Endothelial cell of umbilical vein (primary cell): ENCODE data around the gene CA4. TPM values are rescaled to one million over a fixed set of nuclear protein-coding genes. Genes with fewer than 3 reads are reported as not detected.

ENCODE experiments used
- BruUV-seq: library from RNA; stranded (reverse); fragments of 400-500 nt; replicated peaks from 2 replicates; lab custom pipeline; 2021; lab: Mats Ljungman, UMichigan
- CTCF ChIA-PET: fragments of 300-600, 350-600 bp; sonication (Branson Sonifier 250); formaldehyde crosslinking; loops from one replicate; lab custom pipeline; 2021; ENCODE audit warnings: antibody characterized with exemption, inconsistent platforms; lab: Charles Lee
- POLR2A ChIA-PET: fragments of 300-600, 350-600 bp; sonication (Branson Sonifier 250); formaldehyde crosslinking; loops from one replicate; lab custom pipeline; 2021; ENCODE audit warnings: antibody characterized with exemption, inconsistent platforms; lab: Charles Lee
- DNase-seq: peaks from one replicate; pipeline ENCODE4 v3.0.0-alpha.2; 2011; ENCODE audit warnings: low read depth, low spot score
- FAIRE-seq: peaks from 2 replicates; lab custom pipeline; 2011; peaks lifted over from hg19 to GRCh38; lab: Jason Lieb, UNC
- H2AFZ ChIP-seq: 2 replicates; pipeline ENCODE4 v1.6.0; 2012; ENCODE audit warnings: low read depth, low read length, control low read depth, inconsistent platforms
- H3K27ac ChIP-seq: 2 replicates; pipeline ENCODE4 v1.5.1; 2011; ENCODE audit warnings: low read depth, mild to moderate bottlenecking, control low read depth, low read length, moderate library complexity; ENCODE audit not compliant: insufficient read depth
- H3K27me3 ChIP-seq, 2 experiments: 2 replicates each; pipeline versions ENCODE4 v1.6.0 to v1.6.1; 2011; ENCODE audit warnings: low read length in 2 of 2, mixed read lengths in 1 of 2; ENCODE audit not compliant: control insufficient read depth in 2 of 2, insufficient read depth in 2 of 2
- H3K36me3 ChIP-seq, 2 experiments: 2 replicates in 1 of 2; 3 replicates in 1 of 2; pipeline ENCODE4 v1.5.1; 2011; ENCODE audit warnings: low read length in 2 of 2, mild to moderate bottlenecking in 1 of 2, moderate library complexity in 1 of 2; ENCODE audit not compliant: control insufficient read depth in 2 of 2, insufficient read depth in 2 of 2; ENCODE audit errors: extremely low read depth in 1 of 2
- H3K4me1 ChIP-seq: 3 replicates; pipeline ENCODE4 v1.5.1; 2011; ENCODE audit warnings: mild to moderate bottlenecking, low read length; ENCODE audit not compliant: control insufficient read depth, insufficient read depth; ENCODE audit errors: extremely low read depth
- H3K4me2 ChIP-seq: 2 replicates; pipeline ENCODE4 v1.6.1; 2011; ENCODE audit warnings: low read length, control low read depth, mixed read lengths; ENCODE audit not compliant: insufficient read depth
- H3K4me3 ChIP-seq, 3 experiments: fragments of 200-600 bp in 1 of 3; sonication (generic), shearing (Covaris generic) in 1 of 3; replicated peaks in 1 of 3; 2 replicates each; pipeline ENCODE4 v1.5.1; 2011 to 2016; ENCODE audit warnings: control low read depth in 3 of 3, low read length in 3 of 3, mild to moderate bottlenecking in 2 of 3, inconsistent platforms in 1 of 3, low read depth in 1 of 3, moderate library complexity in 1 of 3; ENCODE audit not compliant: insufficient read depth in 1 of 3
- H3K79me2 ChIP-seq: 2 replicates; pipeline ENCODE4 v1.6.0; 2012; ENCODE audit warnings: low read length, inconsistent platforms; ENCODE audit not compliant: control insufficient read depth, insufficient read depth
- H3K9ac ChIP-seq: replicated peaks from 2 replicates; pipeline ENCODE3; 2011; ENCODE audit warnings: low read length, control low read depth; ENCODE audit not compliant: insufficient read depth; ENCODE audit errors: extremely low read depth
- H3K9me1 ChIP-seq: replicated peaks from 3 replicates; pipeline ENCODE4 v1.6.0; 2011; ENCODE audit warnings: mild to moderate bottlenecking, low read length; ENCODE audit not compliant: control insufficient read depth, insufficient read depth; ENCODE audit errors: extremely low read depth
- H3K9me3 ChIP-seq: replicated peaks from 2 replicates; pipeline ENCODE4 v1.5.1; 2012; ENCODE audit warnings: low read length, inconsistent platforms; ENCODE audit not compliant: control insufficient read depth, insufficient read depth
- H4K20me1 ChIP-seq: replicated peaks from 2 replicates; pipeline ENCODE3; 2011; ENCODE audit warnings: mild to moderate bottlenecking, low read length; ENCODE audit not compliant: control insufficient read depth, insufficient read depth; ENCODE audit errors: extremely low read depth
- EZH2 ChIP-seq: IDR thresholded peaks from 2 replicates; pipeline ENCODE4 v1.6.1; 2012; ENCODE audit warnings: borderline replicate concordance, low read depth, mild to moderate bottlenecking, moderate library complexity, low read length, inconsistent platforms; ENCODE audit not compliant: severe bottlenecking
- FOS ChIP-seq: IDR thresholded peaks from 2 replicates; pipeline ENCODE4 v1.6.1; 2011; ENCODE audit warnings: mild to moderate bottlenecking, low read length, moderate library complexity, borderline replicate concordance; ENCODE audit not compliant: insufficient read depth
- GATA2 ChIP-seq: IDR thresholded peaks from 2 replicates; pipeline ENCODE4 v1.7.0; 2011; ENCODE audit warnings: low read depth, mild to moderate bottlenecking, moderate library complexity, mixed read lengths, low read length; ENCODE audit not compliant: insufficient read length, insufficient read depth
- JUN ChIP-seq: IDR thresholded peaks from 2 replicates; pipeline ENCODE4 v1.6.1; 2011; ENCODE audit warnings: borderline replicate concordance, low read depth; ENCODE audit not compliant: insufficient read length, insufficient read depth
- MYC ChIP-seq: IDR thresholded peaks from one replicate; pipeline ENCODE4 v1.6.1; 2011; ENCODE audit warnings: mild to moderate bottlenecking, low read depth, low read length
- POLR2A ChIP-seq: IDR thresholded peaks from 2 replicates; pipeline ENCODE4 v1.6.1; 2012; ENCODE audit warnings: low read depth, mild to moderate bottlenecking, control low read depth, low read length
- POLR2AphosphoS5 ChIP-seq: IDR thresholded peaks from 2 replicates; pipeline ENCODE4 v1.6.1; 2012; ENCODE audit warnings: low read depth, mild to moderate bottlenecking, control low read depth, low read length, moderate library complexity; ENCODE audit not compliant: insufficient read depth
- dilution Hi-C: fragments of 300-500 bp; cut with MboI; formaldehyde crosslinking; loops from one replicate; pipeline ENCODE4 v1.15.0; 2019; ENCODE audit warnings: low sequenced_read_pairs; ENCODE audit not compliant: extremely low pct_ligation_motif_present
- intact Hi-C: fragments of 100-400 bp; cut with micrococcal nuclease; formaldehyde crosslinking; loops from one replicate; pipeline ENCODE4 v1.10.0; 2022
- polyA plus RNA-seq, 4 experiments: library from polyadenylated mRNA; depleted of rRNA in 3 of 4; stranded (reverse) in 3 of 4; unstranded in 1 of 4; fragments of >200 nt; gene quantifications; 2 replicates each; pipeline versions ENCODE4 v1.2.1 to v1.2.3, GENCODE V29; 2011 to 2012; ENCODE audit warnings: missing spikeins in 1 of 4
- total RNA-seq: library from RNA; stranded (reverse); gene quantifications from 2 replicates; pipeline ENCODE4 v1.2.3, GENCODE V29; 2021
- TF ChIP-seq, protein P1 (sequence below): IDR thresholded peaks from 2 replicates; pipeline ENCODE4 v1.6.1; 2011; ENCODE audit not compliant: insufficient read depth, insufficient read length
- TF ChIP-seq, protein P2 (sequence below), 2 donors: IDR thresholded peaks; 1 replicate in 1 of 2; 2 replicates in 1 of 2; pipeline ENCODE4 v1.5.1; 2011; ENCODE audit warnings: low read length in 2 of 2, mild to moderate bottlenecking in 2 of 2, moderate library complexity in 2 of 2, control low read depth in 1 of 2, inconsistent platforms in 1 of 2, low read depth in 1 of 2; ENCODE audit not compliant: insufficient read depth in 1 of 2; ENCODE audit errors: extremely low read depth in 1 of 2

Gene CA4
- total and polyA plus RNA-seq, 2 donors (not counting 3 experiments of a cell fraction or from before 2014, with no cell fraction given), result 0.17 to 0.29 TPM

DNA sequence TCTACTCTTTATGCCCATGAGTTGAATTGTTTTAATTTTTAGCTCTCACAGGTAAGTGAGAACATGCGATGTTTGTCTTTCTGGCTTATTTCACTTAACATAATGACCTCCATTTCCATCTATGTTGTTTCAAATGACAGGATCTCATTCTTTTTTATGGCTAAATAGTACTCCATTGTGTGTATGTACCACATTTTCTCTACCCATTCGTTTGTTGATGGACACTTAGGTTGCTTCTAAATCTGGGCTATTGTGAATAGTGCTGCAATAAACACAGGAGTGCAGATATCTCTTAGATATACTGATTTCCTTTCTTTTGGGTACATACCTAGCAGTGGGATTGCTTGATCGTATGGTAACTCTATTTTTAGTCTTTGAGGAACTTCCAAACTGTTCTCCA, 19.3 kb upstream of the CA4 start:
- BruUV-seq, result no TSS peak
- POLR2A ChIA-PET, result no interaction called here
- no peak for DNase-seq
- Histone ChIP-seq H3K27ac (no peak overlapping the region), H3K9me1 (no peaks in the 10 kb centered on the region), H3K9me3 (no peaks in the 10 kb centered on the region), H3K27me3 (no peaks in the 10 kb centered on the region), H4K20me1 (no peaks in the 10 kb centered on the region), H3K4me3 (no peak overlapping the region), H3K4me1 (peaks cover 4% of the 10 kb centered on the region), H3K9ac (no peak overlapping the region), H3K4me2 (no peak overlapping the region), H2AFZ (no peak overlapping the region), H3K79me2 (peaks cover 2% of the 10 kb centered on the region), H3K36me3 (peaks cover 2% of the 10 kb centered on the region in 2 experiments)
- no peak for FAIRE-seq
- TF ChIP-seq MYC, result no peak
- no peak for TF ChIP-seq FOS
- TF ChIP-seq, protein P1, sequence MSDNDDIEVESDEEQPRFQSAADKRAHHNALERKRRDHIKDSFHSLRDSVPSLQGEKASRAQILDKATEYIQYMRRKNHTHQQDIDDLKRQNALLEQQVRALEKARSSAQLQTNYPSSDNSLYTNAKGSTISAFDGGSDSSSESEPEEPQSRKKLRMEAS, result no peak
- TF ChIP-seq, protein P2, sequence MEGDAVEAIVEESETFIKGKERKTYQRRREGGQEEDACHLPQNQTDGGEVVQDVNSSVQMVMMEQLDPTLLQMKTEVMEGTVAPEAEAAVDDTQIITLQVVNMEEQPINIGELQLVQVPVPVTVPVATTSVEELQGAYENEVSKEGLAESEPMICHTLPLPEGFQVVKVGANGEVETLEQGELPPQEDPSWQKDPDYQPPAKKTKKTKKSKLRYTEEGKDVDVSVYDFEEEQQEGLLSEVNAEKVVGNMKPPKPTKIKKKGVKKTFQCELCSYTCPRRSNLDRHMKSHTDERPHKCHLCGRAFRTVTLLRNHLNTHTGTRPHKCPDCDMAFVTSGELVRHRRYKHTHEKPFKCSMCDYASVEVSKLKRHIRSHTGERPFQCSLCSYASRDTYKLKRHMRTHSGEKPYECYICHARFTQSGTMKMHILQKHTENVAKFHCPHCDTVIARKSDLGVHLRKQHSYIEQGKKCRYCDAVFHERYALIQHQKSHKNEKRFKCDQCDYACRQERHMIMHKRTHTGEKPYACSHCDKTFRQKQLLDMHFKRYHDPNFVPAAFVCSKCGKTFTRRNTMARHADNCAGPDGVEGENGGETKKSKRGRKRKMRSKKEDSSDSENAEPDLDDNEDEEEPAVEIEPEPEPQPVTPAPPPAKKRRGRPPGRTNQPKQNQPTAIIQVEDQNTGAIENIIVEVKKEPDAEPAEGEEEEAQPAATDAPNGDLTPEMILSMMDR (IDR thresholded peaks at IDR 0.05; ENCODE audit: extremely low read depth in 1 of 2, insufficient read depth in 1 of 2, low read depth in 1 of 2, low read length in 2 of 2), result no peak
- no peak for TF ChIP-seq POLR2AphosphoS5
- TF ChIP-seq JUN, result no peak
- no peak for TF ChIP-seq GATA2
- TF ChIP-seq POLR2A, result no peak
- TF ChIP-seq EZH2, result no peak
- CTCF ChIA-PET, result no interaction called here
- dilution Hi-C loops, result no loop called here
- intact Hi-C loops, result no loop called here
